ENCODE measurements around the gene IGLL5. TPM values are rescaled to one million over a fixed set of nuclear protein-coding genes. Genes with fewer than 3 reads are reported as not detected.

Gene IGLL5
- total and polyA plus RNA-seq, 2 donors (not counting 3 experiments of a cell fraction or from before 2014, with no cell fraction given), result not detected

- TF ChIP-seq POLR2AphosphoS5 (IDR thresholded peaks at IDR 0.05; ENCODE audit: insufficient read depth, low read depth, low read length) (no peak), MAX (IDR thresholded peaks at IDR 0.05; ENCODE audit: insufficient read depth, insufficient read length) (no peak), JUN (IDR thresholded peaks at IDR 0.05; ENCODE audit: borderline replicate concordance, insufficient read depth, insufficient read length, low read depth) (no peak), FOS (IDR thresholded peaks at IDR 0.05; ENCODE audit: borderline replicate concordance, insufficient read depth, low read length) (no peak), EZH2 (IDR thresholded peaks at IDR 0.05; ENCODE audit: borderline replicate concordance, low read depth, low read length, severe bottlenecking) (no peak), GATA2 (IDR thresholded peaks at IDR 0.05; ENCODE audit: insufficient read depth, insufficient read length, low read depth, low read length) (no peak), POLR2A (IDR thresholded peaks at IDR 0.05; ENCODE audit: low read depth, low read length) (no peak), CTCF (IDR thresholded peaks at IDR 0.05; ENCODE audit: extremely low read depth in 1 of 2, insufficient read depth in 1 of 2, low read depth in 1 of 2, low read length in 2 of 2) (no peak), MYC (IDR thresholded peaks at IDR 0.05; ENCODE audit: low read depth, low read length) (no peak)
- ChIA-PET CTCF (interaction anchor here (1.4 kb wide), 1 partner anchor 29 kb away, joined by 3 read pairs; no protein-coding TSS in a partner anchor), POLR2A (no interaction called here)
- BruUV-seq (replicated peaks), result no TSS peak
- no peak overlapping the region for H3K4me3 ChIP-seq (replicated peaks in 1 of 3; ENCODE audit: insufficient read depth in 1 of 3, low read depth in 1 of 3, low read length in 3 of 3)
- dilution Hi-C loops (cut with MboI; ENCODE audit: extremely low pct_ligation_motif_present, low sequenced_read_pairs), result no loop called here
- no peaks in the 10 kb centered on the region for H3K9me1 ChIP-seq (replicated peaks; ENCODE audit: control insufficient read depth, extremely low read depth, insufficient read depth, low read length)
- H3K9me3 ChIP-seq (replicated peaks; ENCODE audit: control insufficient read depth, insufficient read depth, low read length), result no peaks in the 10 kb centered on the region
- intact Hi-C loops (cut with micrococcal nuclease), result no loop called here
- H3K79me2 ChIP-seq (ENCODE audit: control insufficient read depth, insufficient read depth, low read length), result no peaks in the 10 kb centered on the region
- no peak overlapping the region for H3K9ac ChIP-seq (replicated peaks; ENCODE audit: extremely low read depth, insufficient read depth, low read length)
- H3K4me2 ChIP-seq (ENCODE audit: insufficient read depth, low read length), result no peak overlapping the region
- H4K20me1 ChIP-seq (replicated peaks; ENCODE audit: control insufficient read depth, extremely low read depth, insufficient read depth, low read length), result no peaks in the 10 kb centered on the region
- FAIRE-seq, result no peak
- H3K4me1 ChIP-seq (ENCODE audit: control insufficient read depth, extremely low read depth, insufficient read depth, low read length), result no peaks in the 10 kb centered on the region
- no peak overlapping the region for H3K27ac ChIP-seq (ENCODE audit: insufficient read depth, low read depth, low read length)
- no peak overlapping the region for H2AFZ ChIP-seq (ENCODE audit: low read depth, low read length)
- H3K36me3 ChIP-seq (ENCODE audit: control insufficient read depth in 2 of 2, extremely low read depth in 1 of 2, insufficient read depth in 2 of 2, low read length in 2 of 2), result no peaks in the 10 kb centered on the region
- peaks cover 0 to 2% of the 10 kb centered on the region in 2 experiments for H3K27me3 ChIP-seq (ENCODE audit: control insufficient read depth in 2 of 2, insufficient read depth in 2 of 2, low read length in 2 of 2)
- DNase-seq (ENCODE audit: low read depth, low spot score), result no peak
Observed at GRCh38 chr22:22908941-22909604, 21.5 kb downstream of the IGLL5 start.

Measured in endothelial cell of umbilical vein (primary cell).